Glomerular visceral epithelial cell (primary cell): ENCODE results near the gene NCDN.
"Not testable (repeated sequence)": the region's sequence is repeated elsewhere in the genome, so short reads cannot be mapped to it uniquely, and the experiment has no call there.

Experiments
- DNase-seq: peaks from one replicate; pipeline ENCODE4 v3.0.0-alpha.2; 2016; ENCODE audit errors: extremely low spot score

Gene NCDN

DNA sequence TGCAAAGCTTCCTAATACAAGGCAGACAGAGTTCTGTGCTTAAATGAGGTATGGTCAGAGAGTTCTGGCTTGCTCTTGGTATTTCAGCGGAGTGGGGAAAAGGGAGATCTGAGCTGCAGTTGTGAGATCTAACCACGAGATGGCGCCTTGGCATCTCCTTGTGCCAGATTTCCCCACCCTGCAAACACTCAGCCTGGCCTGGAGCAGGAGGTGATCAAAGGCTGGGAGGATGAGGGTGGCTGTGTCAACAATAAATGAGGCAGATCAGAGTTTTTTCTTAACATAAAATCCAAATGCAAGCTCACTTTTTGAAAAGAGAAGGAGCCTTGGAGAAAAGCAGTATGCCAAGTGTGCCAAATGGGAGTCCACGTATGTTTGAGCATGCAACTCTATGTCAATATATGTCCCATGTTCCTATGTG, 11.4 kb downstream of the NCDN start:
- peak; percentile 70 for DNase-seq

DNA sequence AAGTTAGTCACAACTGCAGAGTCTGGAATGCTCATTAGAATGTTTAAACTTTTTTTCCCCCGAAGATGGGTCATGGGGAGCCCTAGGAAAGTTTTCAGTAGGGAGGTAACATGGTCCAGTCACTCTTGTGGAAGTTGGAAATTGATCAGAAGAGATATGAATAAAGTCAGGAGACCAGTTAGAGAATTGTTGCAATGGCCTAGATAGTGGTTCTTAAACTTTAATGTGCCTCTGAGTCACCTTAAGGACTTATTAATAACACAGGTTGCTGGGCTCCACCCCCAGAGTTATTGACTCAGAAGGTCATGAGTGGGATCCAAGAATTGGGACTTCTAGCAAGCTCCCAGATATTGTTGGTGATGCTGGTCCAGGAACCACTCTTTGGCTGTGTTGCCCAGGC, 12.3 kb downstream of the NCDN start:
- DNase-seq = no peak

DNA sequence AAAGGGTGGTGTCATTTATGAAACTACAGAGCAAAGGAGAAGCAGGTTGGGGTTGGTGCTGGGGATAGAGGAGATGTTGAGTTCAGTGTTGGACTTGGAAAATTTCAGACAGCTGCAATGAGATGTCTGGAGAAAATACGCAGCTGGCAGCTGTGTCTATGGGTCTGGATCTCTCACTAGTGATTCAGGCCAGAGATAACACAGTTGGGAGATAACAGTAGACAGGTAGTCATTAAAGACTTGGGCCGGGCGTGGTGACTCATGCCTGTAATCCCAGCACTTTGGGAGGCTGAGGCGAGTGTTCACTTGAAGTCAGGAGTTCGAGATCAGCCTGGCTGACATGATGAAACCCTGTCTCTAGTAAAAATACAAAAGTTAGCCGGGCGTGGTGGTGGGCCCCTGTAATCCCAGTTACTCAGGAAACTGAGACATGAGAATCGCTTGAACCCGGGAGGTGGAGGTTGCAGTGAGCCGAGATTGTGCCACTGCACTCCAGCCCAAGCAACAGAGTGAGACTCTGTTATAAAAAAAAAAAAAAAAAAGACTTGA, 13.1 kb downstream of the NCDN start:
- DNase-seq = no peak

DNA sequence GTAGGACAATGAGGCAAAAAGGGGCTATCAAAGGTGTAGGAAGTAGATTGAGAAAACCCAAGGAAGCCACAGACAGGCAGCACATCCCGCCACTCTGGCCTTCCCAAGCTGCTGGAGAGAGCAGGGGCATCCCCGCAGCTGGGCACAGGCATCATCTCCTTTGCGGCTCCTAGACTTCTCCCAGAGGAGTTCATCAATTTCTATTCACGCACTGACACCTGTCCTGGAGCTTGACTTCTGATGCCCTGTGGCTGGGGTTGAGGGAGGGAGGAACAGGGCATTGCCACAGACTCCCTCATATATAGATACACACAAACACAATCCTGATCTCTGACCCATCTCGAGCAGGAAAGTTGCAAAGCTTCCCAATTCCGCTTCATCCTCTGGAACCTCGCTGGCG, 13.7 kb downstream of the NCDN start:
- DNase-seq = no peak

DNA sequence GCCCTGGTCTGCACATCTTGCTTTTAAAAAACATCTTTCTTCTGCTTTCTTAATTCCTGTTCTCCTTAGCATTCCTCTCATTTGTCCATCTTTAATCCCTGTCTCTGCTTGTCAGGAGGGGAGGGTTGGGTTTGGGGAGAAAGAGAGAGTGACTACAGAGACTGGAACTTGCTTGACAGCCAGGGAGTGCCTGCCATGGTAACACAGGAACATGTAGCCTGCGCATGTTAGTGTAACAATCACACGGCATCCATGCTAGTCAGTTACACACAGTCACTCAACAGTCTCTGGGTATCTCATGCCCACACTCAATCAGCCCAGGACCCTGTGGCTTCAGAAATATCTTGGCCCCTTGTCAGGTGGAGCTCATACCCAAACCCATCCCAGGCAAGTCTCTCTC, 14.7 kb downstream of the NCDN start:
- no peak for DNase-seq

DNA sequence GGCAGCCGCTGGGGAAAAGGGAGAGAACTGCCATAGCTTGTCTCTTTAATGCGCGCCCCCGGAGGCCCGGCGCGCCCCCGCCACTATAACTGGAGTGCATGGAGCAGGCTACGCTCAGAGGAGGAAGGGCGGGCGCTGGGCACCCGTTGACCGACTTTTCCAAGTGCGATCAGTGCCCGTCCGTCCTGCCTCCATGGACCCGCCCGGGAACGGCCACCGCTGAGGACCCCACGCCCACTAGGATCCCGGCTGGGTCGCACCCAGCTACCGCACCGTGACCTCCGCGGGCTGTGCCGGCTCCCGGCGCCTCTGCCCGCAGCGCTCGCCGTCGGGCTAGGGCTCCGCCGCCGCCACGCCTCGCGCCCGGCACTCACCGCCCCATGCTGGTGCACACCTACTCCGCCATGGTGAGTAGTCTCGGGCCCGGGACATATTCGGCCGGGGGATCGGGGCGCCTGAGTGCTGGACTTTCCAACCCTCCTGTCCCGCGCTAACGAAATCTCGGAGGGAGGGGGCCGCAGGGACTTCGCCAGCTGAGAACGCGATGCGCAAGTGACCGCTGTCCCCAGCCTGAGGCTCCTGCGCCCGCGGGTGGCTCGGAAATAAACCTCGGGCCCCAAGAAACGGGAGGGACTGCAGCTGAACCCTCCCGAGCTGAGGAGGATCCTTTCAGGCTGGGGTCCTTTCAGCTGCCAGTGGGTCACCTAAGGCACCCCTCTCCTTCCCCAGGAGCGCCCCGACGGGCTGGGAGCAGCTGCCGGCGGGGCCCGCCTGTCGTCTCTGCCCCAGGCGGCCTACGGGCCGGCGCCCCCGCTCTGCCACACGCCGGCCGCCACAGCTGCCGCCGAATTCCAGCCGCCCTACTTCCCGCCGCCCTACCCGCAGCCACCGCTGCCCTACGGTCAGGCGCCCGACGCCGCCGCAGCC, 15.9 kb downstream of the NCDN start, which contains the start of gene TFAP2E:
TFAP2E (plus strand) TSS at position 117 of the 927 bp plus-strand sequence; CDS start at position 381, 264 bp downstream.
- DNase-seq = peak; percentile 53

DNA sequence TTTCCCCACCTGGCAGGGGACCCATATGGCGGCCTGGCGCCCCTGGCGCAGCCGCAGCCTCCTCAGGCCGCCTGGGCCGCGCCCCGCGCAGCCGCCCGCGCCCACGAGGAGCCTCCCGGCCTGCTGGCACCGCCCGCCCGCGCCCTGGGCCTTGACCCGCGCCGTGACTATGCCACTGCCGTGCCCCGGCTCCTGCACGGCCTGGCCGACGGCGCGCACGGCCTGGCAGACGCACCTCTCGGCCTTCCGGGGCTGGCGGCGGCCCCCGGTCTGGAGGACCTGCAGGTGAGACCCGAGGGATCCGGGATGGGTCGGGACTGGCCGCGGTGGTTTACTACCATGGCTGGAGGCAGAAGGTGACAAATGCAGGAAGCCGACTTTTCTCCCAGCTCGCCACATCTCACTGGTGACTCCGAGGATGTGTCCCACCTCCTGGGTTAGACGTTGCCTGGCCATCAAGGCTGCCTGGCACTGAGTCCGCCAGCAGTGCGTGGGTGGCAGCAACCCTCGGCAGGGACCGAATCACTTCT, 16.6 kb downstream of the NCDN start:
- no peak for DNase-seq

DNA sequence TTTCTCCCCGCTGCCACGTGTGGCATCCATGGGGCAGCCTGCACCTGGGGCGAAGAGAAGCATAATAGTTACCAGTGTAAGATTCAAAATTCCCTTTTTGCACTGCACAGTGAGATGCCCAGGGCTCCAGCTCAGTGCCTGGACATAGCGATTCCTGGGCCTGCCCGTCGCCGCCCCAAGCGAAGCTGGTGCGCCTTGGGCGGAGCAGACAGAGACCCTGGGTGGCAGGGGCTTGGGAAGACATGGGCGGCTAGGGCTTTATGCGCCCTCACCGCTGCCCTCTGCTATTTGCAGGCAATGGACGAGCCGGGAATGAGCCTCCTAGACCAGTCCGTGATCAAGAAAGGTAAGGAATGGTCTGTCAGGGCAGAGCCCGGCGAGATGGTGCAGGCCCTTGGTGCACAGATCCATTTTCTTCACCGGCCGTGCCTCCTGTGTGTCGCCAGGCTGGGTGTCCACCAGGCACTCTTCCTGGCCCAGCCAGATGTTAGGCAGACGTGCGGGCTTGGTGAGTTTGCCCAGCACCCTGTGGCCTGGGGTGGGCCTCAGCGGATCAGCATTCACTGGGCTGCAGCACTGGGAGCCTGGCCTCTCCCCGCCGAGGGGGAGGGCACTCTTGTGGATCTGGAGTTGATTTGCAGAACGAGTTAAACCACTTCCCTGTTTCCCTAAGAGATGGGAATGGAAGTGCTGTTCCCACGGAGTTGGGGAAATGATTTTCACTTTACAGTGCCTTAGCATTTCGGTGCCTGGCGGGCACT, 17.2 kb downstream of the NCDN start:
- DNase-seq = no peak

DNA sequence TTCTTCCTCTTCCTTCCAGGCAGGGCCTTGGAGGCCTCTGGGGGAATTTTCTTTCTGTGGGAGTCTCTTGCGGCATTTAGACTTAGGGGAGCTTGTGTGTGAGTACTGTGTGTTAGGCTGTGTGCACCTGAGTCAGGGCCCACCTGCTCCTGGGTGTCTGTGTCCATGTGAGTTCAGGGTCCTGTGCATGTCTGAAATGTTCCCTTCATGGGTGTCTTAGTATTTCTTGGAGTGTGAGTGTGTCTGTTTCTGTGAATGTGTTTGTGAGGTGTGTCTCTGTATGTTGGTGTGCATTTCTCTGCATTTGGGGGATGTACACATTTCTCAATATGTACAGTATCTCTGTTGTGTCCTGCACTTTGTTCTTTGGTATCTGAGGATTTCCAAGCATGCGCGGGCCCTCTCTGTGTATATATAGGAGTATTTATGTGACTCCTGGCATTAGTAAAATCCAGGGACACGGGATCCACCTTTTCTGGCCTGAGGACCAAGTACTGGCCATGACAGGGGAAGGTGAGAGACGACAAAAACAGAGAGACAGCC, 17.9 kb downstream of the NCDN start:
- no peak for DNase-seq

DNA sequence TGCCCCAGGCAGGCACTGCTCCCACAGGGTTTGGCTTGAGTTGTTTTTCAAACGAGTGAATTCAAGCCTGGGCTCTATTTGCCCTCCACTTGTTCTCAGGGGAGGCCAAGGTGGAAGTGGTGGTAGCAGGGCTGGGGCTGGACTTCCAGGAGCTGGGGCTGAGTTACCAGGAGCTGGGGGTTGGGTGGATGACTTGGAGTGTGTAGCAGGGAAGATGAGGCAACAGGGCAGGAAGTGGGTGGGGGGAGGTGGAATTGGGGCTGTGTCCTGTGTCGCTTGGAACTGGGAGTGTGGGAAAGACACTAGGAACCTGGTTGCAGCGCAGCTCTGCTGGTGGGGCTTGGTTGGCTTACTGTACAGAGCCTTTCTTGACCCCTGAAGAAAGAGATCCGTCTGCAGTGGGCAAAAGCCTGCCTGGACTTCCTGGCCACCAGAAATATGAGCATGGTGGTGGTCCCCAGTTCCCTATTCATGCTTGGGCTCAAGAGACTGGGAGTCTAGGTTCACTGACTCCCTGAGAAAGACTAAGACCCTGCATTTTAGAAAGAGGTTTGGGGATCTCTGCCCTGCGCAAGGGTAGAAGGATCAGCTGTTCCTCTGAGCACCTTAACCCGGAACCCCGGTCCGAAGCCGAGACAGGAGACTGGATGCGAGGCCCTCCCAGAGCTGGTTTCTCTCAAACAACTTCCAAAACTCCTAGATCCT, 18.6 kb downstream of the NCDN start:
- DNase-seq = no peak

DNA sequence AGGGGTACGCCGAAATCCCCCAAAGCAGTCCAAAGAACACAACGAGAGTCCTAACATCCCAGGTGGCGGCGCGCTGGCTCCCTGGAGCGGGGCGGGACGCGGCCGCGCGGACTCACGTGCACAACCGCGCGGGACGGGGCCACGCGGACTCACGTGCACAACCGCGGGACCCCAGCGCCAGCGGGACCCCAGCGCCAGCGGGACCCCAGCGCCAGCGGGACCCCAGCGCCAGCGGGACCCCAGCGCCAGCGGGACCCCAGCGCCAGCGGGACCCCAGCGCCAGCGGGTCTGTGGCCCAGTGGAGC, 19.1 kb downstream of the NCDN start:
- not testable (repeated sequence) for DNase-seq

DNA sequence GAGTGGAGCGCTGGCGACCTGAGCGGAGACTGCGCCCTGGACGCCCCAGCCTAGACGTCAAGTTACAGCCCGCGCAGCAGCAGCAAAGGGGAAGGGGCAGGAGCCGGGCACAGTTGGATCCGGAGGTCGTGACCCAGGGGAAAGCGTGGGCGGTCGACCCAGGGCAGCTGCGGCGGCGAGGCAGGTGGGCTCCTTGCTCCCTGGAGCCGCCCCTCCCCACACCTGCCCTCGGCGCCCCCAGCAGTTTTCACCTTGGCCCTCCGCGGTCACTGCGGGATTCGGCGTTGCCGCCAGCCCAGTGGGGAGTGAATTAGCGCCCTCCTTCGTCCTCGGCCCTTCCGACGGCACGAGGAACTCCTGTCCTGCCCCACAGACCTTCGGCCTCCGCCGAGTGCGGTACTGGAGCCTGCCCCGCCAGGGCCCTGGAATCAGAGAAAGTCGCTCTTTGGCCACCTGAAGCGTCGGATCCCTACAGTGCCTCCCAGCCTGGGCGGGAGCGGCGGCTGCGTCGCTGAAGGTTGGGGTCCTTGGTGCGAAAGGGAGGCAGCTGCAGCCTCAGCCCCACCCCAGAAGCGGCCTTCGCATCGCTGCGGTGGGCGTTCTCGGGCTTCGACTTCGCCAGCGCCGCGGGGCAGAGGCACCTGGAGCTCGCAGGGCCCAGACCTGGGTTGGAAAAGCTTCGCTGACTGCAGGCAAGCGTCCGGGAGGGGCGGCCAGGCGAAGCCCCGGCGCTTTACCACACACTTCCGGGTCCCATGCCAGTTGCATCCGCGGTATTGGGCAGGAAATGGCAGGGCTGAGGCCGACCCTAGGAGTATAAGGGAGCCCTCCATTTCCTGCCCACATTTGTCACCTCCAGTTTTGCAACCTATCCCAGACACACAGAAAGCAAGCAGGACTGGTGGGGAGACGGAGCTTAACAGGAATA, 19.7 kb downstream of the NCDN start:
- no peak for DNase-seq

DNA sequence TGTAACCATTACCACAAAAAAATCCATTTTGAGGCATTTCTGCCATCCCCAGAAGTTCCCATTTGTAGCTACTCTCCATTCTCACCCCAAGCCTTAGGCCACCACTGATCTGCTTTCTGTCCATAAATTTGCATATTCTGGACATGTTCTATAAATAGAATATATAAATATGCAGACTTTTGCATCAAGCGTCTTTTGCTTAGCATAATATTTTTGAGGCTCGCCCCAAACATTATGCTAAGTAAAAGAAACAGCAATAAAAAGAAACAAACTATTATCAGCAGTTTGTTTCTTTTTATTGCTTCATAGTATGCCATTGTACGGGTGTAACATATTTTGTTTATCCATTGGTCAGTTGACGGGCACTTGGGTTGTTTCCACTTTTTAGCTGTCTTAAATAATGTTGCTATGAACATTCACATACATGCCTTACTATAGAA, 23.4 kb downstream of the NCDN start:
- no peak for DNase-seq

DNA sequence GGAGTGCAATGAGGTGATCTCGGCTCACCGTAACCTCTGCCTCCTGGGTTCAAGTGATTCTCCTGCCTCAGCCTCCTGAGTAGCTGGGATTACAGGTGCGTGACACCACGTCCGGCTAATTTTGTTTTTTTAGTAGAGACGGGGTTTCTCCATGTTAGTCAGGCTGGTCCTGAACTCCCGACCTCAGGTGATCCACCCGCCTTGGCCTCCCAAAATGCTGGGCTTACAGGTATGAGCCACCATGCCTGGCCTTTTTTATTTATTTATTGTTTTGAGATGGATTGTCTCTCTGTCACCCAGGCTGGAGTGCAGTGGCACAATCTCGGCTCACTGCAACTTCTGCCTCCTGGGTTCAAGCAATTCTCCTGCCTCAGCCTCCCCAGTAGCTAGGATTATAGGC, 24.0 kb downstream of the NCDN start:
- not testable (repeated sequence) for DNase-seq

DNA sequence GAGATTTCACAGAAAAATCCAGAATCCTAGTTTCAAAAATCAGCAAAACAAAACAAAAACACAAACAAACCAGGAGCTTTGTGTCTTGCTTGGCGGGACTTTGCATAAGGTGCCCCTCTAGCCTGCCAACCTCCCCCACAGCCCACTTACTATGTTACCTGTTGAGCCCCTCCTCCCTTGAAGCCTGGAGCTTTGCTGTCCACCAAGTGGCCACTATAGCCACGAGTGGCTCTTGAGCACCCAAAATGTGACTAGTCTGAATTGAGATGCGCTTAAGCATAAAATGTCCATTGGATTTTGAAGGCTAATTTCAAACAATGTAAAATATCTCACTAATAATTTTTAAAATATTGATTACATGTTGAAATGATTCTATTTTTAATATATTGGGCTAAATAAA, 27.7 kb downstream of the NCDN start:
- DNase-seq = no peak

DNA sequence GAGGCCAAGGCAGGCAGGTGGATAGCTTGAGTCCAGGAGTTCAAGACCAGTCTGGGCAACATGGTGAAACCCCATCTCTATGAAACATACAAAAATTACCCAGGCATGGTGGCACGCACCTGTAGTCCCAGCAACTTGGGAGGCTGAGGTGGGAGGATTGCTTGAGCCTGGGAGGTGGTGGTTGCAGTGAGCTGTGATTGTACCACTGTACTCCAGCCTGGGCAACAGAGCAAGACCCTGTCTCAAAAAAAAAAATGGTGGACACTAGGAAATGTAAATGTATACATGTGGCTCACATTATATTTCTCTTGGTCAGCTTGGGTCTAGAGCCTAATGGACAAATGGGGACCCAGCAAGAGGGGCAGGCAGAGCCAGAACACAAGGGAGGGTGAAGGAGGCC, 28.2 kb downstream of the NCDN start:
- not testable (repeated sequence) for DNase-seq

DNA sequence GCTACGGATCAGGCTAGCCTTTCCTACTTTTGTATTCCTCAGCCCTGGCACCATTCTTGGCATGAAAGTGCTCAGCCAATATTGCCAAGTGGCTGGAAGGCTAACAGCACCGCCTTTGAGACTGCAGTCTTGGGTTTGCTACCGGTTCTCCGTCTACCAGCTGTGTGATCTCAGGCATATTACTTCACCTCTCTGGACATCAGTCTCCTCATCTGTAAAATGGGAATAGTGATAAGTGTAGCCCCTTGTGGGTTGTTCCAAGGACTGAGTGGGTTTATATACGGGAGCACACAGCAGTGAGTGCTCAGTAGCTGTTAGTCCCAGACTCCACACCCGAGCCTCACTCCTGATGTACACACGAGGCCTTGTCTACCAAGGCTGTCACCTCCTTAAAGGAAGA, 29.2 kb downstream of the NCDN start:
- DNase-seq = no peak

DNA sequence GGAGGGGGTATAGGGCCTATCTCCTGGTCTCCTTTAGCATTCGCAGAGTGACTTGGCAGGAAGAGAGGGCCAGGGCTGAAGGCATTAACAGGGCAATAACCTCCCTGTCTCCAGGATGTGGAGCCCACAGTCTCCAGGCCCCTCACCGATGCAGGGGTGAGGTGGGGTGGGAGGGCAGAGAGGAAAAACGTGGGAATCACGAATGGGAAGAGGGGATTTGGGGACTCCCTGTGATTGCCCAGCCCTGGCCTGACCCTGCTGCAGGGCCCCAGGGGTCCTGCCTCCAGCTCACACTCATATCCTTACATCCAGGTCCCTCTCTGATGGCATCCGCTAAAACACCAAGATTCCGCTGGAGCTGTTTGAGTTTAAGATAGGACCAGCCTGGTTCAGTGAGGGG, 30.1 kb downstream of the NCDN start:
- DNase-seq = no peak

DNA sequence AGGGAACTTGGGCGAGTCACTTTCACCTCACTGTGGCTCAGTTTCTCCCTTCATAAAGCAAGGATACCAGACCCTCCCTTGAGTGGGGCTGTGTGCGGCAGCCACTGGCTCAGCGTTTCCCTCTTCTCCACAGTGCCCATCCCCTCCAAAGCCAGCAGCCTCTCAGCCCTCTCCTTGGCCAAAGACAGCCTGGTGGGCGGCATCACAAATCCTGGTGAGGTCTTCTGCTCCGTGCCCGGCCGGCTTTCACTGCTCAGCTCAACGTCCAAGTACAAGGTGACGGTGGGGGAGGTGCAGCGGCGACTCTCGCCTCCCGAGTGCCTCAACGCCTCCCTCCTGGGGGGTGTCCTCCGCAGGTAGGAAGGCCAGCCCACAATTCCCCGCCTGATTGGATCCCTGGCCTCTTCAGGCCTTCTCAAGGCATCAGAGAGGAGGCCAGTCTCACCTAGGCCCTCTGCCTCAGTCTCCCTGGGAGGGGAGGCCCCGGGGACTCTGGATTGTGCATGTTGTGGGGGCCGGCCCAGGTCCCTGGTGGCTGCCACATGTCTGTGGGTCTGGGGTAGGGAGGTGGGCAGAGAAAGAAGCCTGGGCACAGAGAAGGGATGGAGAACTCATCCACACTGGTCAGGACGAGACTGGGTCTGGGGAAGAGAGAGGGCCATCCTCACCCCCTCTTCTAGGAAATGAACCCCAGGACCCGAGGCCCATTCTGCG, 30.8 kb downstream of the NCDN start:
- no peak for DNase-seq
